Gastrocnemius medialis (tissue), 4 donors: ENCODE measurements around the gene SLC39A11. TPM values are rescaled to one million over a fixed set of nuclear protein-coding genes. Genes with fewer than 3 reads are reported as not detected.
A peak's percentile ranks its signal among the peaks of the same experiment; 100 is the strongest.

Experiments
- ATAC-seq, 2 donors: fragments of 150-250 bp; one replicate each; pipeline ENCODE4 v1.9.1; 2016
- DNase-seq, 2 donors: peaks; one replicate each; pipeline ENCODE4 v3.0.0-alpha.2; 2019
- H3K27ac ChIP-seq, 4 donors: fragments of 200-600 bp; sonication (generic); 1 replicate in 1 of 4; 2 replicates in 3 of 4; pipeline ENCODE4 v1.5.1; 2016 to 2018; ENCODE audit warnings: mild to moderate bottlenecking in 2 of 4, moderate library complexity in 1 of 4
- H3K27me3 ChIP-seq, 3 donors: fragments of 200-600 bp; sonication (generic) in 2 of 3; 1 replicate in 1 of 3; 2 replicates in 2 of 3; pipeline versions ENCODE4 v1.5.1 to v1.6.0; 2016 to 2019; ENCODE audit warnings: mild to moderate bottlenecking in 1 of 3, moderate library complexity in 1 of 3
- H3K36me3 ChIP-seq, 2 donors: fragments of 200-600 bp; sonication (generic) in 1 of 2; one replicate each; pipeline ENCODE4 v1.5.1; 2017 to 2018
- H3K4me1 ChIP-seq, 2 donors: fragments of 200-600 bp; sonication (generic) in 1 of 2; one replicate each; pipeline ENCODE4 v1.5.1; 2016 to 2017; ENCODE audit warnings: mild to moderate bottlenecking in 2 of 2
- H3K4me3 ChIP-seq, 4 donors: fragments of 200-600 bp; sonication (generic) in 3 of 4; 1 replicate in 1 of 4; 2 replicates in 3 of 4; pipeline ENCODE4 v1.5.1; 2016 to 2019; ENCODE audit warnings: mild to moderate bottlenecking in 2 of 4
- H3K9me3 ChIP-seq, 3 donors: fragments of 200-600 bp; sonication (generic) in 2 of 3; 1 replicate in 1 of 3; 2 replicates in 2 of 3; pipeline ENCODE4 v1.5.1; 2016 to 2019
- CTCF ChIP-seq, 5 experiments: fragments of 450-650 bp in 3 of 5; fragments of 200-600 bp in 2 of 5; sonication (generic) in 2 of 5; IDR thresholded peaks in 4 of 5; conservative IDR thresholded peaks in 1 of 5; 1 replicate in 4 of 5; 2 replicates in 1 of 5; pipeline ENCODE4 v1.5.1; 2016 to 2019; ENCODE audit warnings: antibody characterized with exemption in 5 of 5, mild to moderate bottlenecking in 3 of 5, moderate library complexity in 3 of 5
- POLR2A ChIP-seq, 2 donors: fragments of 450-650 bp; IDR thresholded peaks; one replicate each; pipeline ENCODE4 v1.6.1; 2017; ENCODE audit warnings: antibody characterized with exemption in 2 of 2, mild to moderate bottlenecking in 2 of 2, moderate library complexity in 2 of 2
- in situ Hi-C, 4 donors: fragments of 200-750 bp; cut with MboI; loops; one replicate each; pipeline versions ENCODE4 v1.15.0 to v1.8.0; 2017; ENCODE audit warnings: low sequenced_read_pairs in 4 of 4
- intact Hi-C: fragments of 100-400 bp; cut with DNase I; formaldehyde crosslinking; loops from one replicate; pipeline ENCODE4 v1.15.1; 2023; ENCODE audit warnings: low total_unique reads
- total RNA-seq, 4 donors: library from RNA; depleted of rRNA; stranded (reverse); fragments of >200 nt; gene quantifications; one replicate each; pipeline versions ENCODE4 v1.1.0 to v1.2.3, GENCODE V29; 2016

Gene SLC39A11
- 10 to 100 TPM in 2 of 4 donors, 1 to 10 TPM in 2; 7.6 to 28.4 (median 10.7) TPM for total RNA-seq

GRCh38 chr17:73092523-73093135 lies at the start of gene SLC39A11:
SLC39A11 (minus strand) TSS chr17:73092688; CDS start chr17:73088764, 3,924 bp downstream.
- no peak for TF ChIP-seq CTCF (IDR thresholded peaks at IDR 0.05 in 4 of 5, conservative IDR thresholded peaks at IDR 0.05 in 1 of 5)
- peak in 1 of 2 donors; percentile 57 for TF ChIP-seq POLR2A (IDR thresholded peaks at IDR 0.05)
- peak; percentile 86 to 89 for DNase-seq
- in situ Hi-C loops (no loop called here), intact Hi-C loops (no loop called here)
- peak; percentile 98 to 99 for ATAC-seq
- peaks cover 10% of the 10 kb centered on the region in 2 donors for H3K4me1 ChIP-seq
- H3K27me3 ChIP-seq, result no peaks in the 10 kb centered on the region
- peak within 1 kb of the TSS; percentile 76 to 96 (median 80) for H3K4me3 ChIP-seq
- peak within 1 kb of the TSS; percentile 77 to 83 (median 78) for H3K27ac ChIP-seq
- no peaks in the 10 kb centered on the region for H3K9me3 ChIP-seq
- H3K36me3 ChIP-seq, result peaks cover 0 to 2% of the 10 kb centered on the region in 2 donors

- no peak for DNase-seq
- intact Hi-C loops, result no loop called here
- TF ChIP-seq CTCF (IDR thresholded peaks at IDR 0.05 in 4 of 5, conservative IDR thresholded peaks at IDR 0.05 in 1 of 5), result no peak
- no peak for TF ChIP-seq POLR2A (IDR thresholded peaks at IDR 0.05)
- in situ Hi-C loops, result loop anchor here in 1 of 4 donors (25.0 kb wide), 1 partner anchor 154 kb away; no protein-coding TSS in a partner anchor
- no peak overlapping the region for H3K4me3 ChIP-seq
- no peaks in the 10 kb centered on the region for H3K36me3 ChIP-seq
- ATAC-seq, result no peak
- no peak overlapping the region for H3K27ac ChIP-seq
- H3K9me3 ChIP-seq, result no peaks in the 10 kb centered on the region
- H3K27me3 ChIP-seq, result no peaks in the 10 kb centered on the region
- H3K4me1 ChIP-seq, result no peaks in the 10 kb centered on the region
These were observed 48.9 kb upstream of the SLC39A11 start for GRCh38 chr17:73141411-73141810.

GRCh38 chr17:73140566-73140965 lies 48.1 kb upstream of the SLC39A11 start:
- H3K4me1 ChIP-seq, result no peaks in the 10 kb centered on the region
- no peak overlapping the region for H3K27ac ChIP-seq
- H3K36me3 ChIP-seq, result no peaks in the 10 kb centered on the region
- no peaks in the 10 kb centered on the region for H3K27me3 ChIP-seq
- ATAC-seq (no peak), DNase-seq (no peak)
- TF ChIP-seq CTCF (IDR thresholded peaks at IDR 0.05 in 4 of 5, conservative IDR thresholded peaks at IDR 0.05 in 1 of 5), result no peak
- TF ChIP-seq POLR2A (IDR thresholded peaks at IDR 0.05), result no peak
- in situ Hi-C loops (loop anchor here in 1 of 4 donors (25.0 kb wide), 1 partner anchor 153 kb away; no protein-coding TSS in a partner anchor), intact Hi-C loops (no loop called here)
- no peaks in the 10 kb centered on the region for H3K9me3 ChIP-seq
- H3K4me3 ChIP-seq, result no peak overlapping the region

GRCh38 chr17:73139296-73139695 lies 46.8 kb upstream of the SLC39A11 start:
- in situ Hi-C loops (loop anchor here in 1 of 4 donors (25.0 kb wide), 1 partner anchor 152 kb away; no protein-coding TSS in a partner anchor), intact Hi-C loops (no loop called here)
- Histone ChIP-seq H3K27ac (no peak overlapping the region), H3K9me3 (no peaks in the 10 kb centered on the region), H3K27me3 (no peaks in the 10 kb centered on the region), H3K36me3 (no peaks in the 10 kb centered on the region), H3K4me3 (no peak overlapping the region), H3K4me1 (no peaks in the 10 kb centered on the region)
- DNase-seq (no peak), ATAC-seq (no peak)
- TF ChIP-seq POLR2A (IDR thresholded peaks at IDR 0.05), result no peak
- no peak for TF ChIP-seq CTCF (IDR thresholded peaks at IDR 0.05 in 4 of 5, conservative IDR thresholded peaks at IDR 0.05 in 1 of 5)
